Measurements from ENCODE around the gene SYNDIG1.

Gene SYNDIG1

DNA sequence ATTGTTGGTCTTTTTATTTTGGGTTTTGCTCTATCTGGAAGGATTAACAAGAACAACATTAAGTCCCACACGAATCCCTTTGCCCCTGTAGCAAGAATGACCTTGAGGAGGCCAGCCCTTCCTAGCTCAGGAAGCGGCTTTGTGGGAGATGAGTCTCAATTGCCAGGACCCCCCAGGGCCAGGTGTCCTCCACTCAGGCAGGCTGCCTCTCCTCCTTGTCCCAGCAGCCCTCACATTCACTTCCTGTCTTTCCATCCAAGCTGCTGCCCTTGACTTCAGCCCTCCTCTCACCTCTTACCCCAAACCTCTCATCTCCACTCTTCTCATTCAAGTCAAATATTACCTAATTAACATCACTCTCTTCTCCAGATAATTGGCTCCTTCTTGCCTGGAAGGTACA lies 22.6 kb upstream of the SYNDIG1 start:
- in situ Hi-C loops (cut with HindIII; ENCODE audit: low sequenced_read_pairs): no loop called here

GRCh38 chr20:24448170-24448569 lies 21.3 kb upstream of the SYNDIG1 start:
- in situ Hi-C loops (cut with HindIII; ENCODE audit: low sequenced_read_pairs): no loop called here

- in situ Hi-C loops (cut with HindIII; ENCODE audit: low sequenced_read_pairs): no loop called here
These were observed 20.3 kb upstream of the SYNDIG1 start for GRCh38 chr20:24449026-24449720.

- in situ Hi-C loops (cut with HindIII; ENCODE audit: low sequenced_read_pairs): loop anchor here (5.0 kb wide), 1 partner anchor 52 kb away; no protein-coding TSS in a partner anchor
These were observed 19.3 kb upstream of the SYNDIG1 start for GRCh38 chr20:24450177-24450576.

- in situ Hi-C loops (cut with HindIII; ENCODE audit: low sequenced_read_pairs): loop anchor here (5.0 kb wide), 1 partner anchor 52 kb away; no protein-coding TSS in a partner anchor
These were observed 18.6 kb upstream of the SYNDIG1 start for GRCh38 chr20:24450624-24451376.

GRCh38 chr20:24451428-24451827 lies 18.0 kb upstream of the SYNDIG1 start:
- in situ Hi-C loops (cut with HindIII; ENCODE audit: low sequenced_read_pairs): loop anchor here (5.0 kb wide), 1 partner anchor 51 kb away; no protein-coding TSS in a partner anchor

DNA sequence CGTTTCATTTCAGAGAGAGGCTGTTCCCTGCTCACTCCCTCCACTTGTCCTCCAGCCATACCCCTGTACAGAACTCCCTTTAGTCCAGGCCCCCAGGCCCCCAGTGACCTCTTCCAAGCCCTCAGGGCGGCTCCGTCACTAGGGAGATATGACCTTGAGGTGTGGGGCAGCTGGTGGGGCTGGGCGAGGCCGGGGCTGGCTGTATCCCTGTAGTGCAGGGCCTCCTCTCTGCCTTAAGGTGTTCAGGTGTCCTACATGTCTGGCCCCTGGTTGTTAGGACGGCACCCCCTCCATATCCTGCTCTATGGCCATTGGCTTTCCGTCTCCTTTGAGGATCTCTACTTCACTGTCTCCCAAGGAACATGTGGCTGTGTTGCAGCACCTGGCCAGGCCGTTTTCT lies 17.4 kb upstream of the SYNDIG1 start:
- in situ Hi-C loops (cut with HindIII; ENCODE audit: low sequenced_read_pairs): loop anchor here (5.0 kb wide), 1 partner anchor 50 kb away; no protein-coding TSS in a partner anchor

DNA sequence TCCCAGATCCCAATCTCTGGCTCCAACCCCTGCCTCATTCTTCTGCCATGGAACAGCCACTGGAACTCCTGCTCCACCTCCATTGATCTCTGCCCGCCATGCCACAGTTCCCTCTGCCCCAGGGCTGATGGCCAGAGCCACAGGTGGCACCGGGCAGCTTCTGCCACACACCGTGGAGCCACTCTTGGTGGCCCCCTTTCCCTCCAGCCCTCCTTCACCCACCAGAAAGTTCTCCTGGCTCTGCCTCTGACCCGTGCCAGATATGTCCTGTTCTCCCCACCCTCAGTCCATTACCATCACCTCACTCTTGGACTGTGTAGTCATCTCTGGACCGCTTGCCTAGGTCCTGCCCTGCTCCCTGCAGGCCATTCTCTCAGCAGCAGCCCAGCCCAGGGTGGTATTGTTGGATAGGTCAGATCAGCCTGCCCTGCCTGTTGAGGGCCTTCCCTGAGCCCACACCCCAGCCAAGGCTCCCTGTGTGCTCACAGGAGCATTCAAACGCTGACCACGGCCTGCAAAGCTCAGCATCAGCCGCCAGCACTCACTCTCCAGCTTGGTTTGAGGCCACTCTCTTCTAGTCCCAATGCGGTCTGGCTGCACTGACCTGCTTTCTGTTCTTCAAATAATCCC lies 16.8 kb upstream of the SYNDIG1 start:
- in situ Hi-C loops (cut with HindIII; ENCODE audit: low sequenced_read_pairs): loop anchor here (5.0 kb wide), 1 partner anchor 50 kb away; no protein-coding TSS in a partner anchor

DNA sequence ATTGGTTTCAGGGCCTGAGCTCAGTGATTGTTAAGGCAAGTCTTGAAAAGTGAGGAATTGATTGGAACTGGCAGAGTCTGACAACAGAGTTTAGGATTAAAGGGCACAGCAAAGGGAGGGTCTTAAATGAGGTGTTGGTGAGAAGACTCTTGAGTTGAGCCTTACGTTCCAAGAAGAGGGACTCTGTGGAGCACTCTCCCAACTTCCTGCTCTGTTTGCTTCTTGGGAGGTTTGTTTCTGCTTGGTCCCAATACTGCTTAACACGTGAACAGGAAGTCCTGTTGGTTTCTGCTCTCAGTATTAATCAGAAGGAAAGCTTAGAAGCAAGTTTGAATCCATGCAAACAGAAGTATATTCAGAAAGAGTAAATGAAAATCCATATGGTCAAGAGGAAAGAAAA lies 15.6 kb upstream of the SYNDIG1 start:
- in situ Hi-C loops (cut with HindIII; ENCODE audit: low sequenced_read_pairs): loop anchor here (5.0 kb wide), 1 partner anchor 48 kb away; no protein-coding TSS in a partner anchor

GRCh38 chr20:24455081-24455480 lies 14.3 kb upstream of the SYNDIG1 start:
- in situ Hi-C loops (cut with HindIII; ENCODE audit: low sequenced_read_pairs): no loop called here

- in situ Hi-C loops (cut with HindIII; ENCODE audit: low sequenced_read_pairs): no loop called here
These were observed 13.0 kb upstream of the SYNDIG1 start for GRCh38 chr20:24456398-24456781.

DNA sequence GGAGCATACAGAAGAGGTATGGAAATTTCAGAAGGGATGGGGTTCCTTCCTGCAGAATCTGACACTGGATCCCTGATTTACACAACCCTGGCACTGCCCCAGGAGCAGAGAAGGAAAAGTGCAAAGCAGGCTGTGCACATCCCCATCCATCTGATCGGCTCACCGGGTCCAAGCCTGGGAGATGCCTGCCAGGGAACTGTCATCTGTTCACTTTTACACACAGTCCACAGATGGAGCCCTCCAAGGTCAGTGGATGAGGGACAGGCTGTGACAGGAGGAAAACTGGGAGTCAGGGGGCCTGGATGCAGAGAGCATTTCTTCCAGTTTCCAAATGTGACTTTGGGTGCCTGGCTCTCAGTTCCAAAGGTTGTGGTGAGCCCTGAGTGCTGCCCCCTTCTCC lies 11.0 kb upstream of the SYNDIG1 start:
- in situ Hi-C loops (cut with HindIII; ENCODE audit: low sequenced_read_pairs): no loop called here

GRCh38 chr20:24459733-24460132 lies 9.7 kb upstream of the SYNDIG1 start:
- in situ Hi-C loops (cut with HindIII; ENCODE audit: low sequenced_read_pairs): no loop called here

GRCh38 chr20:24460712-24461111 lies 8.7 kb upstream of the SYNDIG1 start:
- in situ Hi-C loops (cut with HindIII; ENCODE audit: low sequenced_read_pairs): no loop called here

GRCh38 chr20:24461848-24462247 lies 7.6 kb upstream of the SYNDIG1 start:
- in situ Hi-C loops (cut with HindIII; ENCODE audit: low sequenced_read_pairs): no loop called here

GRCh38 chr20:24462460-24463010 lies 6.9 kb upstream of the SYNDIG1 start:
- in situ Hi-C loops (cut with HindIII; ENCODE audit: low sequenced_read_pairs): no loop called here

DNA sequence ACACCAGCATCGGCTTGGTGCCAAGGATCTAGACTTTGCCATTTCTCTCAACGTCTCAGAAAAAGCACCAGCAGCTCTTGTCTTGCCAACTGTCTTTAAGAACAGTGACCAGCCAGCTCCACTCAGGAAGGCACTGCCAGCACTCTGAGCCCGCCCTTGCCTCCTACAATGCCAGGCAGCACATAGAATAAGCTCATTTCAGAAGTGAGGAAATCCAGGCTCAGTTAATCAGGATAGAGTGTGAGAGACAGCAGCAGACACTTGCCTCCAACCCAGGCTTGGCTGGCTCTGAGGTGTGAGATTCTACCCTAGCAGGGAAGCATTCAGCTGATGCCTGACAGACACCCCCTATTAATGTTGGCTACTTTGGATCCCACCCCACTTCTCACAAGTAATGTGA lies 4.3 kb upstream of the SYNDIG1 start:
- in situ Hi-C loops (cut with HindIII; ENCODE audit: low sequenced_read_pairs): no loop called here

DNA sequence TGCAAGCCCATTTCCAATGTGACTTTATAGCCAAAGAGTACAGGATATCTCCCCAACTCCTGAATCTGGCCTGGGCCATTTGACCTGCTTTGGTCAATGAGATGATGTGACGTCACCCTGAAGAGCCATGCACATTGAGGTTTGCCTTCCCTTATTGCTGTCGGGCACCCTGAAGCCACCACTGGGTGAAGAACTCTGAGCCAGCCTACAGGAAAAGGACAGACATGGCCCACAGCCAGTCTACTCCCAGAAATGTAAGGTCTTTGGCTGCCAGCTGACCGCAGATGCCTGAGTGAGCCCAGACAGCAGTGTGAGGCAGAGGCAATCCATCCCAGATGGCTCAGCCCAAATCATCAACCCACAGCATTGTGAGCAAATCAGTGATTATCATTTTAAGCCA lies 3.7 kb upstream of the SYNDIG1 start:
- in situ Hi-C loops (cut with HindIII; ENCODE audit: low sequenced_read_pairs): no loop called here

GRCh38 chr20:24468401-24469115 lies 871 bp upstream of the SYNDIG1 start:
- in situ Hi-C loops (cut with HindIII; ENCODE audit: low sequenced_read_pairs): no loop called here

DNA sequence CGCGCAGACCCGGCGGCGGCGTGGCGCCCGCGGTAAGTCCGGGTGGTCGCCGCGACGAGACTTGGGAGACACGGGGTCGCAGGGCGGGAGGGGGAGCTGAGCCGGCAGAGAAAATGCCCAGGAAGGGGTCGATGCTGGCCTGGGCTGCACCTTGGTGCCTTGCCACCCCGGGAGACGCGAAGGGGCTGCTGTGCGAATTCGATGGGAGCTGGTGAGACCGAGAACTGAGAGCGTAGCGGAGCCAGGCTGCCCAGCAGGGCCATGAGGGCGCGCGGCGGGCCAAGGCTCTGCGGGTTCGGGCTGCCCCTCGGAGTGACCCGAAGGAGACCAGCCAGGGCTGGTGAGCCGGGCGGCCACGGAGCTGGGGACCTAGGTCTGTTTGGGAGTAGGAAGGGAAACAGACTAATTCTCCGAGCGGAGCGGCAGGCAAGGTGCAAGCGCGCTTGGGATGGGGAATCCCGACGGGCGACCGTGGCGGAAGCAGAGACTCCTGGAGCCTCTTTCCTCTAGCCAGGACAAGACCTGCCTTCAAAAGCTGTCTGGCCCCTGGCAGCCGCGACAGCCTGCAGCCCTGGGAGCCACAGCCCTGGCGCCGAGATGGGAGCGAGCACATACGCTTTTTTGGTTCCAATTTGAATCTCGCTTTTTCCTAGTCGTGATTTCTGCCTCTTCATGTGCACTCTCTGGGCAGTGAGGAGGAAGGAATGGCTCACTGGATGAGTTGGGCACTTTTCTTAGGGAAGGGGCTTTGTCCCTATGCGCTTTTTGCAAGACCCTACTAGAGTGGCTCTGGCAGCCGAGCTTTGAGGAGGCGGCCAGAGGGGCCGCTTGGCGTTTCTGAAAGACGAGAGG lies 691 bp downstream of the SYNDIG1 start:
- in situ Hi-C loops (cut with HindIII; ENCODE audit: low sequenced_read_pairs): no loop called here

Data from endothelial cell of hepatic sinusoid (primary cell).